OCI-LY7 (cell line): Measurements from ENCODE around the gene DTNB. TPM values are rescaled to one million over a fixed set of nuclear protein-coding genes. Genes with fewer than 3 reads are reported as not detected.

Source experiments
- BruUV-seq: library from RNA; stranded (reverse); fragments of 400-500 nt; replicated peaks from 2 replicates; lab custom pipeline; 2021; lab: Mats Ljungman, UMichigan
- CTCF ChIA-PET: fragments of 300-600 bp; sonication (Branson Sonifier 250); formaldehyde crosslinking; loops from one replicate; lab custom pipeline; 2022; ENCODE audit warnings: antibody characterized with exemption; ENCODE audit not compliant: unreplicated experiment; lab: Charles Lee
- POLR2A ChIA-PET: fragments of 300-600 bp; sonication (Branson Sonifier 250); formaldehyde crosslinking; loops from one replicate; lab custom pipeline; 2022; ENCODE audit warnings: antibody characterized with exemption; lab: Charles Lee
- DNase-seq: peaks from one replicate; pipeline ENCODE4 v3.0.0-alpha.2; 2015; ENCODE audit warnings: low spot score
- H2AFZ ChIP-seq: fragments of 200-600 bp; sonication (generic), shearing (Covaris generic); 2 replicates; pipeline ENCODE4 v1.6.1; 2014; ENCODE audit warnings: mild to moderate bottlenecking, antibody characterized with exemption, low read length, moderate library complexity
- H3K27ac ChIP-seq: fragments of 200-600 bp; sonication (generic); 2 replicates; pipeline ENCODE4 v1.5.1; 2014; ENCODE audit warnings: mixed run types, low read depth, mild to moderate bottlenecking, moderate library complexity, low read length, inconsistent platforms; ENCODE audit not compliant: poor library complexity, severe bottlenecking
- H3K36me3 ChIP-seq: fragments of 200-600 bp; sonication (generic); 2 replicates; pipeline ENCODE4 v1.6.1; 2014; ENCODE audit warnings: mild to moderate bottlenecking, antibody characterized with exemption, low read length, moderate library complexity, mixed read lengths; ENCODE audit not compliant: insufficient read depth
- H3K4me1 ChIP-seq: fragments of 200-600 bp; sonication (generic); 2 replicates; pipeline ENCODE4 v1.5.1; 2014; ENCODE audit warnings: mild to moderate bottlenecking, low read length; ENCODE audit not compliant: insufficient read depth, poor library complexity, severe bottlenecking
- H3K4me2 ChIP-seq: fragments of 200-600 bp; sonication (generic); 2 replicates; pipeline ENCODE4 v1.6.1; 2014; ENCODE audit warnings: mild to moderate bottlenecking, low read length
- H3K4me3 ChIP-seq: fragments of 200-600 bp; sonication (generic); 2 replicates; pipeline ENCODE4 v1.5.1; 2014; ENCODE audit warnings: mild to moderate bottlenecking, low read depth, low read length; ENCODE audit not compliant: poor library complexity, severe bottlenecking
- H3K79me2 ChIP-seq: fragments of 200-600 bp; sonication (generic); 2 replicates; pipeline ENCODE4 v1.6.1; 2016; ENCODE audit warnings: low read depth, mild to moderate bottlenecking, low read length, moderate library complexity, mixed read lengths; ENCODE audit not compliant: insufficient read depth
- H3K9me2 ChIP-seq: fragments of 200-600 bp; sonication (generic); 2 replicates; pipeline ENCODE4 v1.6.1; 2016; ENCODE audit warnings: mild to moderate bottlenecking, low read length, mixed read lengths; ENCODE audit not compliant: insufficient read depth
- H3K9me3 ChIP-seq: fragments of 200-600 bp; sonication (generic); 2 replicates; pipeline ENCODE4 v1.6.1; 2014; ENCODE audit warnings: mild to moderate bottlenecking, mixed run types, low read length, mixed read lengths
- H4K20me1 ChIP-seq: fragments of 200-600 bp; sonication (generic); 2 replicates; pipeline ENCODE4 v1.6.1; 2014; ENCODE audit warnings: mild to moderate bottlenecking, antibody characterized with exemption, low read length, moderate library complexity, mixed read lengths; ENCODE audit not compliant: insufficient read depth
- EZH2phosphoT487 ChIP-seq: fragments of 200-600 bp; sonication (generic); IDR thresholded peaks from 2 replicates; pipeline ENCODE4 v1.6.1; 2018; ENCODE audit warnings: low read depth, borderline replicate concordance, mild to moderate bottlenecking, mixed run types, antibody characterized with exemption, low read length, moderate library complexity, mixed read lengths
- intact Hi-C: fragments of 100-400 bp; cut with micrococcal nuclease; formaldehyde crosslinking; loops from one replicate; pipeline ENCODE4 v1.10.0; 2022; ENCODE audit not compliant: unreplicated experiment
- total RNA-seq, 2 experiments: library from RNA; depleted of rRNA in 1 of 2; stranded (reverse); fragments of >200 nt in 1 of 2; shearing (Covaris generic) in 1 of 2; gene quantifications; 2 replicates each; pipeline ENCODE4 v1.2.3, GENCODE V29; 2014 to 2022
- TF ChIP-seq, protein P1 (sequence below): fragments of 200-600 bp; sonication (generic); conservative IDR thresholded peaks from 2 replicates; pipeline ENCODE4 v1.5.1; 2014; ENCODE audit warnings: mild to moderate bottlenecking, antibody characterized with exemption, low read length, moderate library complexity, mixed read lengths

The DTNB gene
- total RNA-seq, 2 experiments from 2014 or later, result 16.1 to 28.3 TPM

GRCh38 chr2:25336383-25336841 lies 337.0 kb downstream of the DTNB start:
- BruUV-seq, result no TSS peak
- POLR2A ChIA-PET, result no interaction called here
- intact Hi-C loops, result no loop called here

DNA sequence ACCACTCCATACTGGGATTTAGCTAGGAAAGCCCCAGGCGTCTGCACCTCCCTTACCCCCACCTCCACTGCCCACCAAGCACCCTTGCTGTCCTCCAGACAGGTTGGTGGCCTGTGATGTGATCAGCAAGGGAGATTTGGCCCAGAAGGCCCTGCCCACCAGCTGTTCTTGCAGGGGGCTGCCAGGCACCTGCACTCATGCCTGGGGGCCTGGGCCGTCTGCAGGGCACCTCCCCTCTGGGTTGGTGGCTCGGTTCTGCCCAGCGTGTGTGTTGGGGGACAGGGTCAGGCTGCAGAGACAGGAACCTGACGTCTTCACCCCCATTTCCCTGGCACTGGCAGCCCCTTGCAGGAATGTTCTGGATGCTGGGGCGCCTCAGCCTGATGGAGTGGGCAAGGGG lies 337.4 kb downstream of the DTNB start:
- Histone ChIP-seq H3K27ac (no peak overlapping the region), H3K9me2 (no peaks in the 10 kb centered on the region), H3K4me2 (no peak overlapping the region), H2AFZ (no peak overlapping the region), H3K4me3 (no peak overlapping the region), H3K79me2 (no peaks in the 10 kb centered on the region), H4K20me1 (no peaks in the 10 kb centered on the region; the same call in 1 of the 2 replicates), H3K9me3 (no peaks in the 10 kb centered on the region), H3K36me3 (no peaks in the 10 kb centered on the region), H3K4me1 (peaks cover 12% of the 10 kb centered on the region)
- intact Hi-C loops, result no loop called here
- DNase-seq, result no peak
- TF ChIP-seq EZH2phosphoT487, result no peak
- TF ChIP-seq, protein P1, sequence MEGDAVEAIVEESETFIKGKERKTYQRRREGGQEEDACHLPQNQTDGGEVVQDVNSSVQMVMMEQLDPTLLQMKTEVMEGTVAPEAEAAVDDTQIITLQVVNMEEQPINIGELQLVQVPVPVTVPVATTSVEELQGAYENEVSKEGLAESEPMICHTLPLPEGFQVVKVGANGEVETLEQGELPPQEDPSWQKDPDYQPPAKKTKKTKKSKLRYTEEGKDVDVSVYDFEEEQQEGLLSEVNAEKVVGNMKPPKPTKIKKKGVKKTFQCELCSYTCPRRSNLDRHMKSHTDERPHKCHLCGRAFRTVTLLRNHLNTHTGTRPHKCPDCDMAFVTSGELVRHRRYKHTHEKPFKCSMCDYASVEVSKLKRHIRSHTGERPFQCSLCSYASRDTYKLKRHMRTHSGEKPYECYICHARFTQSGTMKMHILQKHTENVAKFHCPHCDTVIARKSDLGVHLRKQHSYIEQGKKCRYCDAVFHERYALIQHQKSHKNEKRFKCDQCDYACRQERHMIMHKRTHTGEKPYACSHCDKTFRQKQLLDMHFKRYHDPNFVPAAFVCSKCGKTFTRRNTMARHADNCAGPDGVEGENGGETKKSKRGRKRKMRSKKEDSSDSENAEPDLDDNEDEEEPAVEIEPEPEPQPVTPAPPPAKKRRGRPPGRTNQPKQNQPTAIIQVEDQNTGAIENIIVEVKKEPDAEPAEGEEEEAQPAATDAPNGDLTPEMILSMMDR, result no peak
- BruUV-seq, result no TSS peak
- POLR2A ChIA-PET, result interaction anchor here (0.5 to 0.7 kb wide), 2 partner anchors 32 to 749 kb away, joined by 4 to 7 read pairs; no protein-coding TSS in a partner anchor
- CTCF ChIA-PET, result no interaction called here

More at GRCh38 chr2:25336383-25336841, 337.0 kb downstream of the DTNB start:
- TF ChIP-seq, protein P1, result no peak
- no peak for TF ChIP-seq EZH2phosphoT487
- CTCF ChIA-PET, result no interaction called here
- Histone ChIP-seq H3K4me3 (no peak overlapping the region), H3K27ac (no peak overlapping the region), H2AFZ (no peak overlapping the region), H3K4me1 (peaks cover 12% of the 10 kb centered on the region), H3K4me2 (no peak overlapping the region), H3K79me2 (no peaks in the 10 kb centered on the region), H3K9me2 (no peaks in the 10 kb centered on the region), H3K9me3 (no peaks in the 10 kb centered on the region), H3K36me3 (no peaks in the 10 kb centered on the region), H4K20me1 (no peaks in the 10 kb centered on the region; the same call in 1 of the 2 replicates)
- DNase-seq, result no peak

DNA sequence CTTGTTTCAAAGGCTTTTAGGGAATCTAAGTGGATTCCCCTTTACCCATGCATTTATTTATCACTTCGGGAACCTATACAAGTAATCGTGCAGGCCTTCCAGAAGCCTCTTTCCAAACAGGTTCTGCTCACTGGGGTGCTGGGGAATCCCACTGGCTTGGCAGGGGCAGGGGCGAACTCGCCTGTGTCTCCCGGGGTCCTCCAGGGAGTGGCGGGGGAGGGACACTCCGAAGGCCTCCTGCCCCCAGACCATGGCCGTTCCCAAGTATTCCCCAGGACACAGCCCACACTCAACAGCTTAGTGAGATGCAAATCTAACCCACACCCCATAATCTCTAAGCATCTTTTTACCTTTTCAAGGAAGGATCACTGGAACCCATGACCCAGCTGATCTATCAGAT lies 338.2 kb downstream of the DTNB start:
- BruUV-seq, result no TSS peak
- ChIA-PET POLR2A (interaction anchor here (0.5 to 0.7 kb wide), 2 partner anchors 31 to 749 kb away, joined by 4 to 7 read pairs; no protein-coding TSS in a partner anchor), CTCF (no interaction called here)
- Histone ChIP-seq H2AFZ (no peak overlapping the region), H4K20me1 (no peaks in the 10 kb centered on the region; the same call in 1 of the 2 replicates), H3K4me3 (no peak overlapping the region), H3K27ac (no peak overlapping the region), H3K36me3 (no peaks in the 10 kb centered on the region), H3K79me2 (no peaks in the 10 kb centered on the region), H3K9me2 (no peaks in the 10 kb centered on the region), H3K4me1 (peaks cover 12% of the 10 kb centered on the region), H3K4me2 (no peak overlapping the region), H3K9me3 (no peaks in the 10 kb centered on the region)
- TF ChIP-seq EZH2phosphoT487, result no peak
- TF ChIP-seq, protein P1, result no peak
- no peak for DNase-seq
- intact Hi-C loops, result no loop called here
